Skin of body (tissue), 2 donors: ENCODE data around the gene PPP1R3A. TPM values are rescaled to one million over a fixed set of nuclear protein-coding genes. Genes with fewer than 3 reads are reported as not detected.
"Not testable (repeated sequence)": the region's sequence is repeated elsewhere in the genome, so short reads cannot be mapped to it uniquely, and the experiment has no call there.

Experiments used
- DNase-seq: peaks from one replicate; lab custom pipeline; 2025; lab: John Stamatoyannopoulos, UW
- total RNA-seq: library from RNA; depleted of rRNA; stranded (reverse); fragments of >200 nt; gene quantifications from one replicate; pipeline ENCODE4 v1.2.3, GENCODE V29; 2014

Gene PPP1R3A
- total RNA-seq = 14.4 TPM

- DNase-seq = no peak
These were observed at the start of gene PPP1R3A for GRCh38 chr7:113918946-113919345. Gene PPP1R3A (minus strand): TSS chr7:113919009. CDS start chr7:113918996, 13 bp downstream.

- no peak for DNase-seq
These were observed 44.5 kb upstream of the PPP1R3A start for GRCh38 chr7:113963356-113963755.

- no peak for DNase-seq
These were observed 41.1 kb upstream of the PPP1R3A start for GRCh38 chr7:113959910-113960309.

GRCh38 chr7:113955157-113955556 lies 36.3 kb upstream of the PPP1R3A start:
- DNase-seq = no peak

- no peak for DNase-seq
These were observed 34.7 kb upstream of the PPP1R3A start for GRCh38 chr7:113953553-113953952.

- no peak for DNase-seq
These were observed 26.5 kb upstream of the PPP1R3A start for GRCh38 chr7:113945018-113945938.

GRCh38 chr7:113936982-113937381 lies 18.2 kb upstream of the PPP1R3A start:
- DNase-seq = no peak

GRCh38 chr7:113936535-113936934 lies 17.7 kb upstream of the PPP1R3A start:
- DNase-seq = no peak

- DNase-seq = not testable (repeated sequence)
These were observed 10.6 kb upstream of the PPP1R3A start for GRCh38 chr7:113929389-113929788.

- DNase-seq = no peak
These were observed 9.3 kb upstream of the PPP1R3A start for GRCh38 chr7:113928112-113928511.

GRCh38 chr7:113922049-113922448 lies 3.2 kb upstream of the PPP1R3A start:
- DNase-seq = no peak

GRCh38 chr7:113921363-113921762 lies 2.6 kb upstream of the PPP1R3A start:
- no peak for DNase-seq

- no peak for DNase-seq
These were observed 969 bp downstream of the PPP1R3A start for GRCh38 chr7:113917840-113918239.

GRCh38 chr7:113915956-113916355 lies 2.9 kb downstream of the PPP1R3A start:
- no peak for DNase-seq

GRCh38 chr7:113912876-113913275 lies 5.9 kb downstream of the PPP1R3A start:
- no peak for DNase-seq

GRCh38 chr7:113907617-113908016 lies 11.2 kb downstream of the PPP1R3A start:
- no peak for DNase-seq

GRCh38 chr7:113904521-113904920 lies 14.3 kb downstream of the PPP1R3A start:
- no peak for DNase-seq

- no peak for DNase-seq
These were observed 26.0 kb downstream of the PPP1R3A start for GRCh38 chr7:113892818-113893217.

- no peak for DNase-seq
These were observed 27.0 kb downstream of the PPP1R3A start for GRCh38 chr7:113891828-113892227.

GRCh38 chr7:113891031-113891350 lies 27.8 kb downstream of the PPP1R3A start:
- DNase-seq = no peak

- DNase-seq = no peak
These were observed 28.3 kb downstream of the PPP1R3A start for GRCh38 chr7:113890331-113891030.

- no peak for DNase-seq
These were observed 35.7 kb downstream of the PPP1R3A start for GRCh38 chr7:113883096-113883495.

GRCh38 chr7:113880559-113880958 lies 38.2 kb downstream of the PPP1R3A start:
- DNase-seq = no peak
